ENCODE data around the gene SAAL1. TPM values are rescaled to one million over a fixed set of nuclear protein-coding genes. Genes with fewer than 3 reads are reported as not detected.

Gene SAAL1
- total and polyA plus RNA-seq, 2 experiments from 2014 or later = 11.7 to 17.8 TPM

GRCh38 chr11:18081551-18081950 lies 24.3 kb downstream of the SAAL1 start:
- Histone ChIP-seq H4K20me1 (ENCODE audit: insufficient read depth, poor library complexity, severe bottlenecking) (no peaks in the 10 kb centered on the region), H3K4me1 (ENCODE audit: insufficient read depth) (no peaks in the 10 kb centered on the region), H3K27me3 (no peaks in the 10 kb centered on the region), H3K4me2 (no peak overlapping the region), H3K27ac (no peak overlapping the region), H3K4me3 (no peak overlapping the region), H3K36me3 (replicated peaks; ENCODE audit: insufficient read depth, low read depth) (no peaks in the 10 kb centered on the region), H2AFZ (no peak overlapping the region), H3K79me2 (no peaks in the 10 kb centered on the region), H3K9me3 (ENCODE audit: low read depth) (no peaks in the 10 kb centered on the region), H3K9me2 (replicated peaks; ENCODE audit: insufficient read depth) (no peaks in the 10 kb centered on the region)
- 86% methylated on average over 2 of the region's 2 CpGs for WGBS (ENCODE audit: low lambda C conversion rate, missing lambda C conversion rate)
- no peak for TF ChIP-seq EZH2phosphoT487 (IDR thresholded peaks at IDR 0.05; ENCODE audit: low read depth, severe bottlenecking, unreplicated experiment)
- no peak for TF ChIP-seq EZH2 (IDR thresholded peaks at IDR 0.05; ENCODE audit: borderline replicate concordance)
- TF ChIP-seq CTCF (IDR thresholded peaks at IDR 0.05; ENCODE audit: poor library complexity) = no peak
- DNase-seq (ENCODE audit: low spot score) = no peak

- Histone ChIP-seq H3K27ac (no peak overlapping the region), H3K9me3 (ENCODE audit: low read depth) (no peaks in the 10 kb centered on the region), H3K4me3 (no peak overlapping the region), H3K4me2 (no peak overlapping the region), H2AFZ (no peak overlapping the region), H4K20me1 (ENCODE audit: insufficient read depth, poor library complexity, severe bottlenecking) (no peaks in the 10 kb centered on the region), H3K9me2 (replicated peaks; ENCODE audit: insufficient read depth) (no peaks in the 10 kb centered on the region), H3K79me2 (no peaks in the 10 kb centered on the region), H3K4me1 (ENCODE audit: insufficient read depth) (no peaks in the 10 kb centered on the region), H3K27me3 (no peaks in the 10 kb centered on the region), H3K36me3 (replicated peaks; ENCODE audit: insufficient read depth, low read depth) (no peaks in the 10 kb centered on the region)
- no peak for DNase-seq (ENCODE audit: low spot score)
- TF ChIP-seq EZH2phosphoT487 (IDR thresholded peaks at IDR 0.05; ENCODE audit: low read depth, severe bottlenecking, unreplicated experiment) (no peak), CTCF (IDR thresholded peaks at IDR 0.05; ENCODE audit: poor library complexity) (no peak), EZH2 (IDR thresholded peaks at IDR 0.05; ENCODE audit: borderline replicate concordance) (no peak)
- whole genome bisulfite sequencing (ENCODE audit: low lambda C conversion rate, missing lambda C conversion rate) = 85% methylated on average over 4 of the region's 4 CpGs
Measured at GRCh38 chr11:18080451-18080850, 25.4 kb downstream of the SAAL1 start.

GRCh38 chr11:18078909-18079308 lies 27.0 kb downstream of the SAAL1 start:
- H3K27me3 ChIP-seq = no peaks in the 10 kb centered on the region
- no peaks in the 10 kb centered on the region for H3K36me3 ChIP-seq (replicated peaks; ENCODE audit: insufficient read depth, low read depth)
- no peak overlapping the region for H3K4me3 ChIP-seq
- 94% methylated on average over 2 of the region's 2 CpGs for WGBS (ENCODE audit: low lambda C conversion rate, missing lambda C conversion rate)
- no peak overlapping the region for H3K27ac ChIP-seq
- H3K9me2 ChIP-seq (replicated peaks; ENCODE audit: insufficient read depth) = no peaks in the 10 kb centered on the region
- no peak for TF ChIP-seq EZH2 (IDR thresholded peaks at IDR 0.05; ENCODE audit: borderline replicate concordance)
- no peak for TF ChIP-seq EZH2phosphoT487 (IDR thresholded peaks at IDR 0.05; ENCODE audit: low read depth, severe bottlenecking, unreplicated experiment)
- TF ChIP-seq CTCF (IDR thresholded peaks at IDR 0.05; ENCODE audit: poor library complexity) = no peak
- H3K79me2 ChIP-seq = no peaks in the 10 kb centered on the region
- DNase-seq (ENCODE audit: low spot score) = no peak
- H3K9me3 ChIP-seq (ENCODE audit: low read depth) = no peaks in the 10 kb centered on the region
- no peaks in the 10 kb centered on the region for H3K4me1 ChIP-seq (ENCODE audit: insufficient read depth)
- H2AFZ ChIP-seq = no peak overlapping the region
- no peak overlapping the region for H3K4me2 ChIP-seq
- H4K20me1 ChIP-seq (ENCODE audit: insufficient read depth, poor library complexity, severe bottlenecking) = no peaks in the 10 kb centered on the region

- Histone ChIP-seq H3K27me3 (no peaks in the 10 kb centered on the region), H3K79me2 (no peaks in the 10 kb centered on the region), H3K9me2 (replicated peaks; ENCODE audit: insufficient read depth) (no peaks in the 10 kb centered on the region), H3K36me3 (replicated peaks; ENCODE audit: insufficient read depth, low read depth) (no peaks in the 10 kb centered on the region), H3K4me1 (ENCODE audit: insufficient read depth) (no peaks in the 10 kb centered on the region), H2AFZ (no peak overlapping the region), H3K9me3 (ENCODE audit: low read depth) (no peaks in the 10 kb centered on the region), H3K4me2 (no peak overlapping the region), H3K27ac (no peak overlapping the region), H4K20me1 (ENCODE audit: insufficient read depth, poor library complexity, severe bottlenecking) (no peaks in the 10 kb centered on the region), H3K4me3 (no peak overlapping the region)
- TF ChIP-seq EZH2 (IDR thresholded peaks at IDR 0.05; ENCODE audit: borderline replicate concordance) (no peak), CTCF (IDR thresholded peaks at IDR 0.05; ENCODE audit: poor library complexity) (no peak), EZH2phosphoT487 (IDR thresholded peaks at IDR 0.05; ENCODE audit: low read depth, severe bottlenecking, unreplicated experiment) (no peak)
- DNase-seq (ENCODE audit: low spot score) = no peak
- WGBS (ENCODE audit: low lambda C conversion rate, missing lambda C conversion rate) = 95% methylated on average over 3 of the region's 3 CpGs
Measured at GRCh38 chr11:18075444-18075843, 30.4 kb downstream of the SAAL1 start.
